Activated naive CD8-positive, alpha-beta T cell treated with anti-CD3 and anti-CD28 coated beads, Interleukin-2, amount 10 ng/mL, durations not matched to agents 7 days and 5 days (primary cell): Measurements from ENCODE around the gene NFIB. TPM values are rescaled to one million over a fixed set of nuclear protein-coding genes. Genes with fewer than 3 reads are reported as not detected.

Source experiments
- ATAC-seq: fragments of 150-1000 bp; cut with Tn5 transposase; one replicate; pipeline ENCODE4 v1.10.0; 2021; ENCODE audit warnings: low read depth, moderate library complexity
- POLR2A ChIA-PET: fragments of 350-600 bp; sonication (Branson Sonifier 250); formaldehyde crosslinking; loops from one replicate; lab custom pipeline; 2021; ENCODE audit warnings: antibody characterized with exemption; lab: Charles Lee
- DNase-seq: peaks from one replicate; pipeline ENCODE4 v3.0.0; 2021
- H3K27ac Mint-ChIP-seq: one replicate; pipeline ENCODE4 v1.8.0; 2022; ENCODE audit warnings: mild to moderate bottlenecking, mixed read lengths
- H3K27me3 Mint-ChIP-seq: one replicate; pipeline ENCODE4 v1.8.0; 2022; ENCODE audit warnings: mild to moderate bottlenecking, moderate library complexity, mixed read lengths
- H3K36me3 Mint-ChIP-seq: one replicate; pipeline ENCODE4 v1.8.0; 2021; ENCODE audit warnings: mild to moderate bottlenecking, mixed read lengths
- H3K4me1 Mint-ChIP-seq: one replicate; pipeline ENCODE4 v1.8.0; 2021; ENCODE audit warnings: mixed read lengths
- H3K4me3 Mint-ChIP-seq: one replicate; pipeline ENCODE4 v1.8.0; 2022; ENCODE audit warnings: mild to moderate bottlenecking, moderate library complexity, mixed read lengths
- H3K9me3 Mint-ChIP-seq: one replicate; pipeline ENCODE4 v1.8.0; 2021; ENCODE audit warnings: mixed read lengths
- total RNA-seq, 2 experiments: library from RNA; stranded (reverse); gene quantifications; one replicate each; pipeline ENCODE4 v1.2.3, GENCODE V29; 2021

Gene NFIB
- total RNA-seq, 2 experiments from 2014 or later: not detected

DNA sequence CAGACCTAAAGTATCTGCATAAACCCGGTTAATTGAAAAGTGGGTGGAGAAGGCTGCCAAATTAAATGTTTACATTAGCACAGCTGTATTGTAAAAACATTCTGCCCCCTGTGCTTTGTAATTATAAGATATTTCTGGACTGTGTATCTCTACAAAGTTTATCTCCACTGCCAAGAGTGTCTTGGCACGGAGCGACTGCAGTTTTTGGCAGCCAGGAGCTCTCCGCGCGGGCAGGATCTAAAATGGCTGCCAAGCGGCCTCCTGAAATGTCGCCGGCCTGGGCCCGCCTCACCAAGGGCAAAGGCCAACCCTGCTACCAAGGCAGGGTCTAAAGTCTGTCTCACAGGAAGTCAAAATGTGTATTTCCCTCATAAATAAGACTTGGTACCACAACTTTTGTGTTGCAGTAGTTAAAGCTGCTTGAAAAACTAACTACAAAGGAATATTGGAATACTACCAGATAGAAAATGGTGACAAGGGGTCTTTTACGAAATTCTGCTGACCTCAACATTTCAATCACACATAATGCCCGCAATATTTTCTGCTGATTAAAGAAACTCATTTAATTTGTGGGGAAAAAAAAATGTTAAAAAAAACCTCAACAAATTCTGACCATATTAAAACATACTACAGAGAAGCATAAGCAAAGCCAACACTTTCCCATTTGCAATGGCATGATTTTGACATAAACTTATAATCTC is 110.4 kb downstream of the NFIB start:
- no peaks in the 10 kb centered on the region for H3K36me3 Mint-ChIP-seq
- POLR2A ChIA-PET: no interaction called here
- ATAC-seq (no peak), DNase-seq (no peak)
- no peaks in the 10 kb centered on the region for H3K4me1 Mint-ChIP-seq
- H3K27me3 Mint-ChIP-seq: no peaks in the 10 kb centered on the region
- no peaks in the 10 kb centered on the region for H3K9me3 Mint-ChIP-seq
- no peak overlapping the region for H3K27ac Mint-ChIP-seq
- H3K4me3 Mint-ChIP-seq: no peak overlapping the region

GRCh38 chr9:14198841-14199455 is 115.0 kb downstream of the NFIB start:
- no peak overlapping the region for H3K4me3 Mint-ChIP-seq

GRCh38 chr9:14198047-14198840 is 115.7 kb downstream of the NFIB start:
- no peaks in the 10 kb centered on the region for H3K36me3 Mint-ChIP-seq
- H3K27ac Mint-ChIP-seq: no peak overlapping the region
- H3K4me3 Mint-ChIP-seq: no peak overlapping the region
- POLR2A ChIA-PET: no interaction called here
- no peaks in the 10 kb centered on the region for H3K9me3 Mint-ChIP-seq
- DNase-seq (no peak), ATAC-seq (no peak)
- H3K27me3 Mint-ChIP-seq: no peaks in the 10 kb centered on the region
- no peaks in the 10 kb centered on the region for H3K4me1 Mint-ChIP-seq

More at GRCh38 chr9:14198841-14199455, 115.0 kb downstream of the NFIB start:
- H3K4me1 Mint-ChIP-seq: no peaks in the 10 kb centered on the region
- H3K27me3 Mint-ChIP-seq: no peaks in the 10 kb centered on the region
- no peaks in the 10 kb centered on the region for H3K36me3 Mint-ChIP-seq
- no peak overlapping the region for H3K27ac Mint-ChIP-seq
- no peak for ATAC-seq
- DNase-seq: no peak
- H3K9me3 Mint-ChIP-seq: no peaks in the 10 kb centered on the region
- POLR2A ChIA-PET: no interaction called here

- ATAC-seq: no peak
- no peaks in the 10 kb centered on the region for H3K9me3 Mint-ChIP-seq
Measured at GRCh38 chr9:14197325-14197858, 116.5 kb downstream of the NFIB start.

GRCh38 chr9:14193328-14193990 is 120.5 kb downstream of the NFIB start:
- Mint-ChIP-seq H3K36me3 (no peaks in the 10 kb centered on the region), H3K9me3 (no peaks in the 10 kb centered on the region), H3K4me1 (no peaks in the 10 kb centered on the region), H3K27ac (no peak overlapping the region), H3K4me3 (no peak overlapping the region), H3K27me3 (no peaks in the 10 kb centered on the region)
- no peak for DNase-seq
- POLR2A ChIA-PET: no interaction called here
- no peak for ATAC-seq

More at GRCh38 chr9:14197325-14197858, 116.5 kb downstream of the NFIB start:
- Mint-ChIP-seq H3K4me3 (no peak overlapping the region), H3K27ac (no peak overlapping the region), H3K27me3 (no peaks in the 10 kb centered on the region), H3K4me1 (no peaks in the 10 kb centered on the region), H3K36me3 (no peaks in the 10 kb centered on the region)
- POLR2A ChIA-PET: no interaction called here
- DNase-seq: no peak

GRCh38 chr9:14192556-14192955 is 121.4 kb downstream of the NFIB start:
- Mint-ChIP-seq H3K4me1 (no peaks in the 10 kb centered on the region), H3K27ac (no peak overlapping the region), H3K4me3 (no peak overlapping the region), H3K9me3 (no peaks in the 10 kb centered on the region), H3K27me3 (no peaks in the 10 kb centered on the region), H3K36me3 (no peaks in the 10 kb centered on the region)
- DNase-seq: no peak
- no peak for ATAC-seq
- POLR2A ChIA-PET: no interaction called here

- H3K4me3 Mint-ChIP-seq: no peak overlapping the region
- H3K9me3 Mint-ChIP-seq: no peaks in the 10 kb centered on the region
- no peak overlapping the region for H3K27ac Mint-ChIP-seq
- no peaks in the 10 kb centered on the region for H3K36me3 Mint-ChIP-seq
- POLR2A ChIA-PET: no interaction called here
- no peak for DNase-seq
- H3K27me3 Mint-ChIP-seq: no peaks in the 10 kb centered on the region
- no peaks in the 10 kb centered on the region for H3K4me1 Mint-ChIP-seq
- ATAC-seq: no peak
Measured at GRCh38 chr9:14191512-14191911, 122.4 kb downstream of the NFIB start.

GRCh38 chr9:14190240-14190639 is 123.7 kb downstream of the NFIB start:
- ATAC-seq (no peak), DNase-seq (no peak)
- no peaks in the 10 kb centered on the region for H3K4me1 Mint-ChIP-seq
- H3K27ac Mint-ChIP-seq: no peak overlapping the region
- H3K4me3 Mint-ChIP-seq: no peak overlapping the region
- no peaks in the 10 kb centered on the region for H3K9me3 Mint-ChIP-seq
- H3K36me3 Mint-ChIP-seq: no peaks in the 10 kb centered on the region
- no peaks in the 10 kb centered on the region for H3K27me3 Mint-ChIP-seq
- POLR2A ChIA-PET: no interaction called here

DNA sequence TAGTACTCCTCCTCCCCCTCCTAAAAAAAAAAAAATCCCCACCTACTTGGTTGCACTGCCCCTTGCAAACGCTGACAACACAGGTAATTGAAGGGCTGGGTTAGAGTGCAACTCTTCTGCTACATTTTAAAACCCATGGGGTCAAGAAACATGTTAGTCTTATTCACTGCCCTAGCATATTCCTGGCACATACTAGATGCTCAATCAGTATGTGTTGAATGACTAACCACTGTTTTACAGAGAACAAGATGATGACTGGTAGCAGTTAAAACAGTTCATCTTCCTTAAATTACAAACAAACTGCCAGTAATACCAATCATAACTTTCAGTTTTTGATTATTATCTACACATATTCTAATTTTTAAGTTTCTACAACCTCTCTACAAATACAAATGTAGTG is 124.4 kb downstream of the NFIB start:
- ATAC-seq: no peak
- Mint-ChIP-seq H3K4me3 (no peak overlapping the region), H3K36me3 (no peaks in the 10 kb centered on the region), H3K4me1 (no peaks in the 10 kb centered on the region), H3K27me3 (no peaks in the 10 kb centered on the region), H3K27ac (no peak overlapping the region), H3K9me3 (no peaks in the 10 kb centered on the region)
- POLR2A ChIA-PET: no interaction called here
- DNase-seq: no peak

DNA sequence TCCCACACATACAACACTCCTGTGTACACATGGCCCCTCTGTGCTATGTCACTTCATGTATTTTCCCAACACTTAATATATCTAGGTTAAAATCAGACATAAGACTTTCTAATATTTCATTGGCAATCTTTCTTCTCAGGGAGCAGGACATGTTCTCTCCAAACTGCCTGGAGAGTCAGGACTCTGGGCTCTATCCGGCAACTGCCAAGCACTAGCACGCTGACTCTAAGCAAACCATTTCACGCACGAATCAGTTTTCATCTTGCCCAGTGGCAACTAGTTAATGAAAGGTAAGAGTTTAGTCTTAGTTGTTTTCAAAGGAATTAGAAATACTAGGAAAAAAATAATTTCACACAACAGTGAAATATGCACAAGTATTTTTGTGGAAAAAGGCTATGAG is 124.8 kb downstream of the NFIB start:
- H3K4me1 Mint-ChIP-seq: no peaks in the 10 kb centered on the region

DNA sequence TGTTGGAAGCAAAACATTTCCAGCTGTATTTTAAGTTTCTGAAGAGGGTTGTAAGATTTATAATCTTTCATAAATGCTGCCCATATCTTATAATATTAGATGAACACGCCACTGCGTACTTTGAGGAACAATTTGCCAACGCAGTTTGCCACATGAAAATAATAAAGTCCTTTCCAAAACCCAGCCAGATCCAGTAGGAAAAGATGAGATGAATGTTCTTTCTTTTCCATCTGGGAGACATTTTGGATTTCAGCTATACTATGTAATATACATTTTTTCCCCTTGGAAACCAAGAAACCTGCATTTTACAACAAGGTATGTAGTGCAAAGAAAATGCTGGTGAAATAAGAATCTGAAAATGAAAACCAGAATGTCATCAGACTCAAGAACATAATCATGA is 125.4 kb downstream of the NFIB start:
- Mint-ChIP-seq H3K9me3 (no peaks in the 10 kb centered on the region), H3K36me3 (no peaks in the 10 kb centered on the region), H3K27ac (no peak overlapping the region), H3K27me3 (no peaks in the 10 kb centered on the region), H3K4me1 (no peaks in the 10 kb centered on the region), H3K4me3 (no peak overlapping the region)
- POLR2A ChIA-PET: no interaction called here
- DNase-seq (no peak), ATAC-seq (no peak)

More for the DNA sequence above, 124.8 kb downstream of the NFIB start:
- no peak for ATAC-seq
- H3K27me3 Mint-ChIP-seq: no peaks in the 10 kb centered on the region
- no peak overlapping the region for H3K27ac Mint-ChIP-seq
- no peaks in the 10 kb centered on the region for H3K36me3 Mint-ChIP-seq
- no peak overlapping the region for H3K4me3 Mint-ChIP-seq
- no peaks in the 10 kb centered on the region for H3K9me3 Mint-ChIP-seq
- DNase-seq: no peak
- POLR2A ChIA-PET: no interaction called here

DNA sequence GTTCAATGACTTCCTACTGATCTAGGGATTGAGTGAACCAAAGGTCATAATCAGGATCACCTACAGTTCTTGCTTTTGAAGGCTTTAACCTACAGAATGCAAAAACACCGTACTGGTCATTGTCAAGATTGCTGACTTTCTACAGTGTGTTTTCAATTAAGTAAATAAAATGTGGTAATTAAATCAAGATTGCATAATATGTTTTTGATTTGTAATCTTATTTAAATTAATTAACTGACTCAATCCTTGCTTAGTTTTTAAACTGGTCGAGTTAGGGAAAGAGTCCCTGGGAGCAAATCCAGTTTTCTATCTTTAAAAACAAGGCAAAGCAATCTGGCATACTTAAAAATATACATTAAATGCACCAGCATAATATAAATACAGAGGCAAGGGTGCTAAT is 125.9 kb downstream of the NFIB start:
- Mint-ChIP-seq H3K27ac (no peak overlapping the region), H3K27me3 (no peaks in the 10 kb centered on the region), H3K9me3 (no peaks in the 10 kb centered on the region), H3K4me1 (no peaks in the 10 kb centered on the region), H3K36me3 (no peaks in the 10 kb centered on the region), H3K4me3 (no peak overlapping the region)
- no peak for DNase-seq
- POLR2A ChIA-PET: no interaction called here
- ATAC-seq: no peak

DNA sequence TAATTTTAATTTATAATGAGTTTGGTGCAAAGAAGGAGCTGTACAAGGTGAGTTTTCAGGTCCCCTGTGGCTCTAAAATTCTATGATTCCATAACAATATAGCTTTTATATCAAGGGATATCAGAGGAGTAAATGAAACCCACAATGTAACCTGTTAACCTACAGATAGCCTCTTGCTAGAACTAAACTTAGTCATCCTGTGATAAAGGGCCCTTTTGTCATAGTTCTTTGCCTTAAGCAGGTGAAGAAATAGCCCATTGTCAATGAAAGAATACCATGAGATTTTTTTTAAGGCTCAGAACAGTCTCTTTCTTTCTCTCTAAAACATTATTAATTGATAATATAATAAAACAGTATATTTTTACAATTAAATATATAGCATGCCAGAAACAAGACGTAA is 127.8 kb downstream of the NFIB start:
- POLR2A ChIA-PET: no interaction called here
- DNase-seq (no peak), ATAC-seq (no peak)
- no peak overlapping the region for H3K4me3 Mint-ChIP-seq
- H3K27me3 Mint-ChIP-seq: no peaks in the 10 kb centered on the region
- H3K4me1 Mint-ChIP-seq: no peaks in the 10 kb centered on the region
- H3K36me3 Mint-ChIP-seq: no peaks in the 10 kb centered on the region
- no peaks in the 10 kb centered on the region for H3K9me3 Mint-ChIP-seq
- H3K27ac Mint-ChIP-seq: no peak overlapping the region
